CD4-positive, alpha-beta T cell (primary cell): ENCODE measurements around the gene PLIN3. TPM values are rescaled to one million over a fixed set of nuclear protein-coding genes. Genes with fewer than 3 reads are reported as not detected.

Experiments
- ATAC-seq: fragments of 200-7000 bp; cut with Tn5 transposase; one replicate; pipeline ENCODE4 v1.10.0; 2022; ENCODE audit warnings: mild to moderate bottlenecking; ENCODE audit not compliant: poor library complexity
- CTCF ChIA-PET: fragments of 350-600 bp; sonication (Branson Sonifier 250); formaldehyde crosslinking; loops from one replicate; lab custom pipeline; 2021; ENCODE audit warnings: antibody characterized with exemption, inconsistent platforms; lab: Charles Lee
- POLR2A ChIA-PET: fragments of 350-600 bp; sonication (Branson Sonifier 250); formaldehyde crosslinking; loops from one replicate; lab custom pipeline; 2021; ENCODE audit warnings: antibody characterized with exemption, inconsistent platforms; lab: Charles Lee
- DNase-seq, 14 experiments: peaks; one replicate each; pipeline ENCODE4 v3.0.0-alpha.2; 2013 to 2020; ENCODE audit warnings: mixed read lengths in 2 of 14
- H3K27ac ChIP-seq, 2 donors: one replicate each; pipeline versions ENCODE4 v1.5.1 to v1.7.0; 2013; ENCODE audit warnings: low read length in 2 of 2, low read depth in 1 of 2, mild to moderate bottlenecking in 1 of 2
- H3K27me3 ChIP-seq, 2 experiments: 1 replicate in 1 of 2; 2 replicates in 1 of 2; pipeline versions ENCODE4 v1.6.1 to v1.7.0; 2013; ENCODE audit warnings: low read length in 2 of 2, control low read depth in 1 of 2, mild to moderate bottlenecking in 1 of 2, moderate library complexity in 1 of 2; ENCODE audit not compliant: insufficient read depth in 2 of 2, control insufficient read depth in 1 of 2
- H3K36me3 ChIP-seq: one replicate; pipeline ENCODE4 v1.6.1; 2013; ENCODE audit warnings: low read length, control low read depth; ENCODE audit not compliant: insufficient read depth
- H3K4me1 ChIP-seq: one replicate; pipeline ENCODE4 v1.6.1; 2013; ENCODE audit warnings: low read length, control low read depth; ENCODE audit not compliant: insufficient read depth
- H3K4me3 ChIP-seq: one replicate; pipeline ENCODE4 v1.5.1; 2013; ENCODE audit warnings: mild to moderate bottlenecking, low read length, moderate library complexity
- H3K9me3 ChIP-seq, 2 experiments: 1 replicate in 1 of 2; 2 replicates in 1 of 2; pipeline versions ENCODE4 v1.6.1 to v1.7.0; 2013; ENCODE audit warnings: low read length in 2 of 2, mild to moderate bottlenecking in 2 of 2, control low read depth in 1 of 2, moderate library complexity in 1 of 2; ENCODE audit not compliant: control insufficient read depth in 1 of 2, insufficient read depth in 1 of 2
- H3K27ac Mint-ChIP-seq: one replicate; pipeline ENCODE4 v1.8.0; 2020; ENCODE audit warnings: mixed read lengths
- H3K27me3 Mint-ChIP-seq: one replicate; pipeline ENCODE4 v1.8.0; 2021; ENCODE audit warnings: mixed read lengths
- H3K36me3 Mint-ChIP-seq: one replicate; pipeline ENCODE4 v1.8.0; 2021; ENCODE audit warnings: low read depth, mixed read lengths
- H3K4me1 Mint-ChIP-seq: one replicate; pipeline ENCODE4 v1.8.0; 2021; ENCODE audit warnings: low read depth, mixed read lengths
- H3K4me3 Mint-ChIP-seq: one replicate; pipeline ENCODE4 v1.8.0; 2020; ENCODE audit warnings: mild to moderate bottlenecking, mixed read lengths
- H3K9me3 Mint-ChIP-seq: one replicate; pipeline ENCODE4 v1.8.0; 2020; ENCODE audit warnings: mixed read lengths
- intact Hi-C, 2 experiments: fragments of 100-400 bp; cut with DNase I in 1 of 2; cut with micrococcal nuclease in 1 of 2; formaldehyde crosslinking; loops; one replicate each; pipeline versions ENCODE4 v1.15.1 to v1.9.0; 2023 to 2025; cut with DNase I, micrococcal nuclease
- total RNA-seq, 174 experiments: library from RNA in 2 of 174; stranded (reverse) in 2 of 174; gene quantifications; one replicate each; pipeline ENCODE4 v1.2.3 and lab custom pipeline; 2021 to 2026
- TF ChIP-seq, protein P1 (sequence below): fragments of 200-600 bp; IDR thresholded peaks from one replicate; pipeline ENCODE4 v1.8.0; 2022; ENCODE audit warnings: antibody characterized with exemption, mild to moderate bottlenecking

PLIN3 gene
- total RNA-seq, 2 experiments from 2014 or later: 18.2 to 19.1 TPM

DNA sequence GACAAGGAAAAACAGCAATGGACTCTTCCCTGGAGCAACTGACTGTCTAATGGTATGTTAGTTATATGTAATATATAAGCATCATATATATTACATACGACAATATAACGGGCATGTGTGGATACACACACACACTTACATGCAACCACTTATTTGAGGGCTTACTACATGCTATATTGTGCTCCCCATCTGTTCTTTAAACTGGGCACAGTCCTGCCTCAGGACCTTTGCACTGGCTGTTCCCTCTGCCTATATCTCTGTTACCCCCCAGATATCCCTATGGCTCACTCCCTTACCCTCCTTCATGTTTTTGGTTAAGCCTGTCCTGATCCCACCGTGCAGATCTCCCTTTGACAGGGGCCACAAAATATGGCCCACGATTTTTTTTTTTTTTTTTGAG, 46.2 kb downstream of the PLIN3 start:
- H3K4me3 ChIP-seq: no peak overlapping the region
- Mint-ChIP-seq H3K27me3 (no peaks in the 10 kb centered on the region), H3K9me3 (no peaks in the 10 kb centered on the region), H3K4me3 (no peak overlapping the region), H3K4me1 (no peaks in the 10 kb centered on the region), H3K36me3 (peaks cover 22% of the 10 kb centered on the region), H3K27ac (no peak overlapping the region)
- CTCF ChIA-PET: interaction anchor here (3.3 kb wide), 1 partner anchor 12 kb away, joined by 12 read pairs; no protein-coding TSS in a partner anchor
- no peak overlapping the region for H3K27ac ChIP-seq
- H3K9me3 ChIP-seq: no peaks in the 10 kb centered on the region
- ATAC-seq (no peak), DNase-seq (no peak)
- H3K36me3 ChIP-seq: peaks cover 26% of the 10 kb centered on the region
- no peaks in the 10 kb centered on the region for H3K27me3 ChIP-seq
- TF ChIP-seq, protein P1, sequence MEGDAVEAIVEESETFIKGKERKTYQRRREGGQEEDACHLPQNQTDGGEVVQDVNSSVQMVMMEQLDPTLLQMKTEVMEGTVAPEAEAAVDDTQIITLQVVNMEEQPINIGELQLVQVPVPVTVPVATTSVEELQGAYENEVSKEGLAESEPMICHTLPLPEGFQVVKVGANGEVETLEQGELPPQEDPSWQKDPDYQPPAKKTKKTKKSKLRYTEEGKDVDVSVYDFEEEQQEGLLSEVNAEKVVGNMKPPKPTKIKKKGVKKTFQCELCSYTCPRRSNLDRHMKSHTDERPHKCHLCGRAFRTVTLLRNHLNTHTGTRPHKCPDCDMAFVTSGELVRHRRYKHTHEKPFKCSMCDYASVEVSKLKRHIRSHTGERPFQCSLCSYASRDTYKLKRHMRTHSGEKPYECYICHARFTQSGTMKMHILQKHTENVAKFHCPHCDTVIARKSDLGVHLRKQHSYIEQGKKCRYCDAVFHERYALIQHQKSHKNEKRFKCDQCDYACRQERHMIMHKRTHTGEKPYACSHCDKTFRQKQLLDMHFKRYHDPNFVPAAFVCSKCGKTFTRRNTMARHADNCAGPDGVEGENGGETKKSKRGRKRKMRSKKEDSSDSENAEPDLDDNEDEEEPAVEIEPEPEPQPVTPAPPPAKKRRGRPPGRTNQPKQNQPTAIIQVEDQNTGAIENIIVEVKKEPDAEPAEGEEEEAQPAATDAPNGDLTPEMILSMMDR: no peak
- intact Hi-C loops: no loop called here
- POLR2A ChIA-PET: no interaction called here
- H3K4me1 ChIP-seq: peaks cover under 1% of the 10 kb centered on the region

DNA sequence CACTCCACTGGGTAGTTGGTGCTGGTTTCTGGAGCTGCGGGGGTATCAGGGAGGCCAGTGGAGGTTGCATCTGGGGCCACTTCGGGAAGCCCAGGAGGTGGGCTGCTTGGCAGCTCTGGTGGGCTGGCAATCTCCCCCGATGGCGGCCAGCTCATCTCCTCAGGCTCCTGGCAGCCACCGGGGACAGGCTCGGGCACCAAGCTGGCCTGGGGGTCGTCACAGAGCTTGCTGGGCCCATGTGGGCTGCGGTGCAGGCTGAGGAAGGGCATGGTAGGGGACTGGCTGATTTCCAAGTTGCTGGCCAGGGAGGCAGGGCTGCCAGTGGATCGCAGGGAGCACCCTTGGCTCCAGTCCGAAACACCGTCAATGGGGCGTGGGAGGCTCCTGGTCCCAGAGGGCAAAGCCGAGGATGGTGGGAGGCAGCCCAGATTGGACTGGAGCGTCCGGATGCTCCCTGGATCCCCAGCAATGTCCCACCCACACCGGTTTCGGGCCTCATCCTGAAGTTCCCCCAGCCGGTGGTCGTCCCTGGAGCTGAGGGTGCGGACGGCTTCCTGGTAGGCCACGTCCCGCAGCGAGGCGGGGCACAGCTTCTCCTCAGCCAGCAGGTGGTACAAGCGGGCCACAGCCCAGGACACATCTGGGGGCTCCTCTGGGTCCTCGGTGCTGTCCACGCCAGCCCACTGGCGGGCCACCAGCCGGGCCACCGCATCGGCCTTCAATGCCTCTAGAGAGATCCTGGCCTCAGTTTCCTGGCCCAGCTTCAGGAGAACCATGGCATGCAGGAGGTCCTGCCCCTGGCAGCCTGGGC, 49.8 kb downstream of the PLIN3 start:
- H3K36me3 Mint-ChIP-seq: peaks cover 19% of the 10 kb centered on the region
- Histone ChIP-seq H3K27ac (no peak overlapping the region), H3K27me3 (no peaks in the 10 kb centered on the region), H3K4me3 (no peak overlapping the region), H3K4me1 (peaks cover 10% of the 10 kb centered on the region), H3K36me3 (peaks cover 26% of the 10 kb centered on the region), H3K9me3 (no peaks in the 10 kb centered on the region)
- DNase-seq (no peak), ATAC-seq (no peak)
- H3K4me1 Mint-ChIP-seq: peaks cover 12% of the 10 kb centered on the region
- no peak overlapping the region for H3K4me3 Mint-ChIP-seq
- H3K9me3 Mint-ChIP-seq: no peaks in the 10 kb centered on the region
- POLR2A ChIA-PET: no interaction called here
- H3K27me3 Mint-ChIP-seq: no peaks in the 10 kb centered on the region
- intact Hi-C loops: no loop called here
- TF ChIP-seq, protein P1: no peak
- no peak overlapping the region for H3K27ac Mint-ChIP-seq
- CTCF ChIA-PET: interaction anchor here (0.7 kb wide), 1 partner anchor 34 kb away, joined by 3 read pairs; no protein-coding TSS in a partner anchor

DNA sequence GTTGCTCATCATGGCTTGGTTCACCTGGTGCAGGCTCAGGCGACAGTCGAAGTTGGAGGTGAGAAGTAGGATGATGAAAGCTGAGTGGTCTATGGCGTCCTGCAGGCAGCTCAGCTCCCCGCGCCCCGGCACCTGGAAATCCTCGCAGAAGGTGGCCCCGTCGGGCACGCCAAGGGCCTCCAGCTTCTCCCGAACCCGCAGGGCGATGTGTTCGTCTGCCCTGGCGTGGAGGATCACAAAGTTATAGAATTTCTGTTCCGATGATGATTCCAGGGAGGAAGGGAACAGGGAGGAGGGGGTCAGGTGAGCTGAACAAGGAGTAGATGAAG, 50.6 kb downstream of the PLIN3 start:
- no peak overlapping the region for H3K4me3 Mint-ChIP-seq
- ChIA-PET POLR2A (no interaction called here), CTCF (no interaction called here)
- DNase-seq: no peak
- H3K27me3 ChIP-seq: no peaks in the 10 kb centered on the region
- no peaks in the 10 kb centered on the region for H3K9me3 ChIP-seq
- intact Hi-C loops: no loop called here
- H3K9me3 Mint-ChIP-seq: no peaks in the 10 kb centered on the region
- TF ChIP-seq, protein P1: no peak
- ATAC-seq: no peak
- H3K27ac Mint-ChIP-seq: no peak overlapping the region
- H3K27me3 Mint-ChIP-seq: no peaks in the 10 kb centered on the region
- no peak overlapping the region for H3K4me3 ChIP-seq
- H3K4me1 ChIP-seq: peaks cover 11% of the 10 kb centered on the region
- H3K36me3 ChIP-seq: peaks cover 26% of the 10 kb centered on the region
- no peak overlapping the region for H3K27ac ChIP-seq
- H3K36me3 Mint-ChIP-seq: peaks cover 14% of the 10 kb centered on the region
- peaks cover 12% of the 10 kb centered on the region for H3K4me1 Mint-ChIP-seq
